ENCODE results near the gene NSMCE1.

The NSMCE1 gene

GRCh38 chr16:27215660-27216059, 52.9 kb downstream of the NSMCE1 start:
- Histone ChIP-seq H3K27me3 (ENCODE audit: control insufficient read depth, insufficient read depth, low read length) (no peaks in the 10 kb centered on the region), H2AFZ (no peak overlapping the region), H3K9ac (no peak overlapping the region), H3K79me2 (no peaks in the 10 kb centered on the region), H3K4me2 (ENCODE audit: low read length) (no peak overlapping the region), H3K36me3 (ENCODE audit: control insufficient read depth, insufficient read depth, low read length) (no peaks in the 10 kb centered on the region), H3K4me3 (ENCODE audit: low read depth, low read length) (no peak overlapping the region), H3K27ac (no peak overlapping the region), H3K4me1 (no peaks in the 10 kb centered on the region), H3K9me3 (ENCODE audit: control insufficient read depth, low read length) (no peaks in the 10 kb centered on the region)
- TF ChIP-seq, protein P1, sequence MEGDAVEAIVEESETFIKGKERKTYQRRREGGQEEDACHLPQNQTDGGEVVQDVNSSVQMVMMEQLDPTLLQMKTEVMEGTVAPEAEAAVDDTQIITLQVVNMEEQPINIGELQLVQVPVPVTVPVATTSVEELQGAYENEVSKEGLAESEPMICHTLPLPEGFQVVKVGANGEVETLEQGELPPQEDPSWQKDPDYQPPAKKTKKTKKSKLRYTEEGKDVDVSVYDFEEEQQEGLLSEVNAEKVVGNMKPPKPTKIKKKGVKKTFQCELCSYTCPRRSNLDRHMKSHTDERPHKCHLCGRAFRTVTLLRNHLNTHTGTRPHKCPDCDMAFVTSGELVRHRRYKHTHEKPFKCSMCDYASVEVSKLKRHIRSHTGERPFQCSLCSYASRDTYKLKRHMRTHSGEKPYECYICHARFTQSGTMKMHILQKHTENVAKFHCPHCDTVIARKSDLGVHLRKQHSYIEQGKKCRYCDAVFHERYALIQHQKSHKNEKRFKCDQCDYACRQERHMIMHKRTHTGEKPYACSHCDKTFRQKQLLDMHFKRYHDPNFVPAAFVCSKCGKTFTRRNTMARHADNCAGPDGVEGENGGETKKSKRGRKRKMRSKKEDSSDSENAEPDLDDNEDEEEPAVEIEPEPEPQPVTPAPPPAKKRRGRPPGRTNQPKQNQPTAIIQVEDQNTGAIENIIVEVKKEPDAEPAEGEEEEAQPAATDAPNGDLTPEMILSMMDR (IDR thresholded peaks at IDR 0.05) = no peak

GRCh38 chr16:27214084-27214961, 54.2 kb downstream of the NSMCE1 start:
- Histone ChIP-seq H3K4me2 (ENCODE audit: low read length) (no peak overlapping the region), H3K4me1 (no peaks in the 10 kb centered on the region), H3K27me3 (ENCODE audit: control insufficient read depth, insufficient read depth, low read length) (no peaks in the 10 kb centered on the region), H3K9ac (no peak overlapping the region), H3K9me3 (ENCODE audit: control insufficient read depth, low read length) (no peaks in the 10 kb centered on the region), H3K79me2 (no peaks in the 10 kb centered on the region), H3K4me3 (ENCODE audit: low read depth, low read length) (no peak overlapping the region), H2AFZ (no peak overlapping the region), H3K27ac (no peak overlapping the region), H3K36me3 (ENCODE audit: control insufficient read depth, insufficient read depth, low read length) (no peaks in the 10 kb centered on the region)
- TF ChIP-seq, protein P1 (IDR thresholded peaks at IDR 0.05) = no peak

GRCh38 chr16:27211026-27211425, 57.5 kb downstream of the NSMCE1 start:
- Histone ChIP-seq H3K4me3 (ENCODE audit: low read depth, low read length) (no peak overlapping the region), H3K9ac (no peak overlapping the region), H3K27me3 (ENCODE audit: control insufficient read depth, insufficient read depth, low read length) (no peaks in the 10 kb centered on the region), H3K4me2 (ENCODE audit: low read length) (no peak overlapping the region), H3K4me1 (no peaks in the 10 kb centered on the region), H3K79me2 (no peaks in the 10 kb centered on the region), H3K36me3 (ENCODE audit: control insufficient read depth, insufficient read depth, low read length) (no peaks in the 10 kb centered on the region), H3K9me3 (ENCODE audit: control insufficient read depth, low read length) (no peaks in the 10 kb centered on the region), H2AFZ (no peak overlapping the region), H3K27ac (no peak overlapping the region)
- TF ChIP-seq, protein P1 (IDR thresholded peaks at IDR 0.05) = no peak

DNA sequence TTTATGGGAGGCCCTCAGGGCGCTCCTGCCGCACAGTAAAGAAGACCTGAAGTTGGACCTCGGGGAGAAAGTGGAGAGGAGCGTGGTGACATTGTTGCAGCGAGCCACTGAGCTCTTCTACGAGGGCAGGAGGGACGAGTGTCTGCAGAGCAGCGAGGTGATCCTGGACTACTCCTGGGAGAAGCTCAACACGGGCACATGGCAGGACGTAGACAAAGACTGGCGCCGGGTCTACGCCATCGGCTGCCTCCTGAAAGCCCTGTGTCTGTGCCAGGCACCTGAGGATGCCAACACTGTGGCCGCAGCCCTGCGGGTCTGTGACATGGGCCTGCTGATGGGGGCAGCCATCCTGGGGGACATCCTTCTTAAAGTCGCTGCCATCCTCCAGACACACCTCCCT, 58.4 kb downstream of the NSMCE1 start:
- no peaks in the 10 kb centered on the region for H3K36me3 ChIP-seq (ENCODE audit: control insufficient read depth, insufficient read depth, low read length)
- no peaks in the 10 kb centered on the region for H3K79me2 ChIP-seq
- H3K4me3 ChIP-seq (ENCODE audit: low read depth, low read length) = no peak overlapping the region
- no peaks in the 10 kb centered on the region for H3K9me3 ChIP-seq (ENCODE audit: control insufficient read depth, low read length)
- H2AFZ ChIP-seq = no peak overlapping the region
- H3K4me1 ChIP-seq = no peaks in the 10 kb centered on the region
- H3K27me3 ChIP-seq (ENCODE audit: control insufficient read depth, insufficient read depth, low read length) = no peaks in the 10 kb centered on the region
- H3K27ac ChIP-seq = no peak overlapping the region
- H3K9ac ChIP-seq = no peak overlapping the region
- H3K4me2 ChIP-seq (ENCODE audit: low read length) = no peak overlapping the region
- TF ChIP-seq, protein P1 (IDR thresholded peaks at IDR 0.05) = no peak

- no peaks in the 10 kb centered on the region for H3K79me2 ChIP-seq
- TF ChIP-seq, protein P1 (IDR thresholded peaks at IDR 0.05) = no peak
- H3K4me1 ChIP-seq = no peaks in the 10 kb centered on the region
- H3K9ac ChIP-seq = no peak overlapping the region
- H3K27me3 ChIP-seq (ENCODE audit: control insufficient read depth, insufficient read depth, low read length) = no peaks in the 10 kb centered on the region
- no peak overlapping the region for H2AFZ ChIP-seq
- H3K4me3 ChIP-seq (ENCODE audit: low read depth, low read length) = no peak overlapping the region
- no peak overlapping the region for H3K4me2 ChIP-seq (ENCODE audit: low read length)
- H3K27ac ChIP-seq = no peak overlapping the region
- H3K9me3 ChIP-seq (ENCODE audit: control insufficient read depth, low read length) = no peaks in the 10 kb centered on the region
- H3K36me3 ChIP-seq (ENCODE audit: control insufficient read depth, insufficient read depth, low read length) = no peaks in the 10 kb centered on the region
These were observed 59.0 kb downstream of the NSMCE1 start for GRCh38 chr16:27209591-27209990.

Data from parathyroid adenoma (tissue), 2 donors.